HEK293 (cell line): ENCODE results near the gene GXYLT1.
A peak's percentile ranks its signal among the peaks of the same experiment; 100 is the strongest.

Source experiments
- CTCF ChIA-PET: fragments of 350-600 bp; formaldehyde crosslinking; extraction: SDS; loops from one replicate; lab custom pipeline; 2021; ENCODE audit warnings: antibody characterized with exemption; lab: Yijun Ruan, JAX
- POLR2A ChIA-PET: fragments of 300-600 bp; formaldehyde crosslinking; extraction: SDS; loops from one replicate; lab custom pipeline; 2020; ENCODE audit warnings: antibody characterized with exemption, inconsistent platforms; lab: Yijun Ruan, JAX
- H3K27ac ChIP-seq: fragments of 200-500 bp; sonication (Bioruptor generic); 2 replicates; pipeline ENCODE4 v1.5.1; 2014; ENCODE audit warnings: low read depth, low read length, control low read depth, inconsistent platforms; ENCODE audit errors: extremely low read depth
- H3K36me3 ChIP-seq, 2 experiments: fragments of 200-500 bp in 1 of 2; sonication (Bioruptor generic) in 1 of 2; 1 replicate in 1 of 2; 2 replicates in 1 of 2; pipeline ENCODE4 v1.5.1; 2014 to 2017; ENCODE audit warnings: inconsistent platforms in 2 of 2, low read length in 2 of 2; ENCODE audit not compliant: control insufficient read depth in 2 of 2, insufficient read depth in 1 of 2
- H3K4me1 ChIP-seq: fragments of 200-500 bp; sonication (Bioruptor generic); 2 replicates; pipeline ENCODE4 v1.5.1; 2014; ENCODE audit warnings: mild to moderate bottlenecking, low read length, inconsistent platforms; ENCODE audit not compliant: control insufficient read depth, insufficient read depth
- H3K4me3 ChIP-seq: 2 replicates; pipeline ENCODE4 v1.5.1; 2011; ENCODE audit warnings: low read depth, mild to moderate bottlenecking, control low read depth, low read length, moderate library complexity
- H3K9me3 ChIP-seq: fragments of 200-500 bp; sonication (Bioruptor generic); 2 replicates; pipeline ENCODE4 v1.5.1; 2014; ENCODE audit warnings: low read depth, low read length, inconsistent platforms; ENCODE audit not compliant: control insufficient read depth, insufficient read depth
- ATF2 ChIP-seq: fragments of 450-650 bp; formaldehyde crosslinking; IDR thresholded peaks from 2 replicates; pipeline ENCODE4 v1.5.1; 2016; ENCODE audit warnings: missing biosample characterization, missing genetic modification characterization, low read depth
- BCL11A ChIP-seq: fragments of 450-650 bp; formaldehyde crosslinking; IDR thresholded peaks from 2 replicates; pipeline ENCODE4 v1.5.1; 2016; ENCODE audit warnings: low read depth, missing biosample characterization, missing genetic modification characterization
- EGR2 ChIP-seq: fragments of 450-650 bp; formaldehyde crosslinking; IDR thresholded peaks from 2 replicates; pipeline ENCODE4 v1.5.1; 2016; ENCODE audit warnings: low read depth, missing biosample characterization, missing genetic modification characterization
- INSM2 ChIP-seq: fragments of 450-650 bp; formaldehyde crosslinking; IDR thresholded peaks from 2 replicates; pipeline ENCODE4 v1.5.1; 2016; ENCODE audit warnings: missing biosample characterization, missing genetic modification characterization
- PRDM1 ChIP-seq: fragments of 450-650 bp; formaldehyde crosslinking; IDR thresholded peaks from 2 replicates; pipeline ENCODE4; 2016; ENCODE audit warnings: missing biosample characterization, missing genetic modification characterization
- SCRT1 ChIP-seq: fragments of 450-650 bp; formaldehyde crosslinking; IDR thresholded peaks from 2 replicates; pipeline ENCODE4 v1.5.1; 2016; ENCODE audit warnings: missing biosample characterization, missing genetic modification characterization, borderline replicate concordance
- ZEB2 ChIP-seq: fragments of 450-650 bp; formaldehyde crosslinking; IDR thresholded peaks from 2 replicates; pipeline ENCODE4 v1.5.1; 2016; ENCODE audit warnings: missing biosample characterization, missing genetic modification characterization
- ZNF138 ChIP-seq: fragments of 450-650 bp; formaldehyde crosslinking; IDR thresholded peaks from 2 replicates; pipeline ENCODE4 v1.5.1; 2016; ENCODE audit warnings: missing biosample characterization, missing genetic modification characterization, borderline replicate concordance
- ZNF140 ChIP-seq: fragments of 450-650 bp; formaldehyde crosslinking; IDR thresholded peaks from 2 replicates; pipeline ENCODE4 v1.5.1; 2016; ENCODE audit warnings: missing biosample characterization, missing genetic modification characterization
- ZNF223 ChIP-seq: fragments of 450-650 bp; formaldehyde crosslinking; IDR thresholded peaks from 2 replicates; pipeline ENCODE4 v1.5.1; 2016; ENCODE audit warnings: missing biosample characterization, missing genetic modification characterization
- ZNF26 ChIP-seq: fragments of 450-650 bp; formaldehyde crosslinking; IDR thresholded peaks from 2 replicates; pipeline ENCODE4 v1.5.1; 2016; ENCODE audit warnings: missing biosample characterization, missing genetic modification characterization
- ZNF335 ChIP-seq: fragments of 450-650 bp; formaldehyde crosslinking; conservative IDR thresholded peaks from 2 replicates; pipeline ENCODE4 v1.5.1; 2016; ENCODE audit warnings: missing biosample characterization, missing genetic modification characterization
- ZNF394 ChIP-seq: fragments of 450-650 bp; formaldehyde crosslinking; IDR thresholded peaks from 2 replicates; pipeline ENCODE4 v1.5.1; 2016; ENCODE audit warnings: missing biosample characterization, missing genetic modification characterization, mild to moderate bottlenecking, moderate library complexity, borderline replicate concordance
- ZNF416 ChIP-seq: fragments of 450-650 bp; formaldehyde crosslinking; IDR thresholded peaks from 2 replicates; pipeline ENCODE4 v1.5.1; 2016; ENCODE audit warnings: missing biosample characterization, missing genetic modification characterization
- ZNF513 ChIP-seq: fragments of 450-650 bp; IDR thresholded peaks from 2 replicates; pipeline ENCODE4 v1.5.1; 2018; ENCODE audit warnings: missing biosample characterization, missing genetic modification characterization
- ZNF670 ChIP-seq: fragments of 450-650 bp; formaldehyde crosslinking; IDR thresholded peaks from 2 replicates; pipeline ENCODE4 v1.5.1; 2016; ENCODE audit warnings: missing biosample characterization, missing genetic modification characterization, low read depth
- ZNF701 ChIP-seq: fragments of 450-650 bp; formaldehyde crosslinking; IDR thresholded peaks from 2 replicates; pipeline ENCODE4 v1.5.1; 2016; ENCODE audit warnings: missing biosample characterization, missing genetic modification characterization
- ZSCAN4 ChIP-seq: fragments of 450-650 bp; formaldehyde crosslinking; IDR thresholded peaks from 2 replicates; pipeline ENCODE4 v1.5.1; 2017; ENCODE audit warnings: missing biosample characterization, missing genetic modification characterization
- TF ChIP-seq, protein P1 (sequence below): fragments of 450-650 bp; formaldehyde crosslinking; IDR thresholded peaks from 2 replicates; pipeline ENCODE4 v1.5.1; 2017; ENCODE audit warnings: missing biosample characterization, missing genetic modification characterization
- TF ChIP-seq, protein P2 (sequence below): fragments of 450-650 bp; formaldehyde crosslinking; IDR thresholded peaks from 2 replicates; pipeline ENCODE4 v1.5.1; 2016; ENCODE audit warnings: missing biosample characterization, missing genetic modification characterization

GXYLT1 gene

GRCh38 chr12:42144158-42144407 lies 591 bp downstream of the GXYLT1 start:
- Histone ChIP-seq H3K9me3 (no peaks in the 10 kb centered on the region), H3K27ac (peak overlapping the region; percentile 89), H3K36me3 (no peaks in the 10 kb centered on the region)
- TF ChIP-seq ZNF416 (no peak), ZNF223 (no peak), ZNF26 (tag by site-specific recombination) (no peak), ZNF138 (tag by site-specific recombination) (no peak), ZNF335 (tag by site-specific recombination) (0 out of 2 replicates have a peak, but pooled peaks have one; percentile 17), ZNF670 (tag by site-specific recombination) (no peak), ZNF513 (tag by site-specific recombination) (no peak)
- TF ChIP-seq, protein P1, sequence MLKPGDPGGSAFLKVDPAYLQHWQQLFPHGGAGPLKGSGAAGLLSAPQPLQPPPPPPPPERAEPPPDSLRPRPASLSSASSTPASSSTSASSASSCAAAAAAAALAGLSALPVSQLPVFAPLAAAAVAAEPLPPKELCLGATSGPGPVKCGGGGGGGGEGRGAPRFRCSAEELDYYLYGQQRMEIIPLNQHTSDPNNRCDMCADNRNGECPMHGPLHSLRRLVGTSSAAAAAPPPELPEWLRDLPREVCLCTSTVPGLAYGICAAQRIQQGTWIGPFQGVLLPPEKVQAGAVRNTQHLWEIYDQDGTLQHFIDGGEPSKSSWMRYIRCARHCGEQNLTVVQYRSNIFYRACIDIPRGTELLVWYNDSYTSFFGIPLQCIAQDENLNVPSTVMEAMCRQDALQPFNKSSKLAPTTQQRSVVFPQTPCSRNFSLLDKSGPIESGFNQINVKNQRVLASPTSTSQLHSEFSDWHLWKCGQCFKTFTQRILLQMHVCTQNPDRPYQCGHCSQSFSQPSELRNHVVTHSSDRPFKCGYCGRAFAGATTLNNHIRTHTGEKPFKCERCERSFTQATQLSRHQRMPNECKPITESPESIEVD (tag by site-specific recombination) = no peak
- TF ChIP-seq, all 188 proteins: peak for 1
- ChIA-PET CTCF (no interaction called here), POLR2A (interaction anchor here (1.6 kb wide), 1 partner anchor 95 kb away, joined by 9 read pairs; the partner anchor contains the start of gene YAF2)
- Histone ChIP-seq H3K4me3 (peak overlapping the region; percentile 70), H3K4me1 (peaks cover 22% of the 10 kb centered on the region)

GRCh38 chr12:42143452-42144157 lies 1.1 kb downstream of the GXYLT1 start:
- ChIA-PET CTCF (interaction anchor here (1.0 kb wide), 1 partner anchor 179 kb away, joined by 3 read pairs; no protein-coding TSS in a partner anchor), POLR2A (interaction anchor here (1.6 kb wide), 1 partner anchor 95 kb away, joined by 9 read pairs; the partner anchor contains the start of gene YAF2)
- Histone ChIP-seq H3K4me1 (peaks cover 22% of the 10 kb centered on the region), H3K27ac (peak overlapping the region; percentile 89), H3K4me3 (peak overlapping the region; percentile 70), H3K36me3 (no peaks in the 10 kb centered on the region), H3K9me3 (no peaks in the 10 kb centered on the region)
- TF ChIP-seq SCRT1 (tag by site-specific recombination) (no peak), ZEB2 (tag by site-specific recombination) (no peak), ATF2 (tag by site-specific recombination) (peak; percentile 57; the same call in 1 of the 2 replicates), INSM2 (peak; percentile 16; the same call in 1 of the 2 replicates), PRDM1 (tag by site-specific recombination) (0 out of 2 replicates have a peak, but pooled peaks have one; percentile 16), BCL11A (0 out of 2 replicates have a peak, but pooled peaks have one; percentile 39), ZNF701 (tag by site-specific recombination) (no peak), EGR2 (tag by site-specific recombination) (no peak), ZNF223 (no peak), ZNF394 (tag by site-specific recombination) (0 out of 2 replicates have a peak, but pooled peaks have one; percentile 16), ZNF140 (tag by site-specific recombination) (no peak), ZSCAN4 (tag by site-specific recombination) (peak; percentile 88)
- TF ChIP-seq, protein P2, sequence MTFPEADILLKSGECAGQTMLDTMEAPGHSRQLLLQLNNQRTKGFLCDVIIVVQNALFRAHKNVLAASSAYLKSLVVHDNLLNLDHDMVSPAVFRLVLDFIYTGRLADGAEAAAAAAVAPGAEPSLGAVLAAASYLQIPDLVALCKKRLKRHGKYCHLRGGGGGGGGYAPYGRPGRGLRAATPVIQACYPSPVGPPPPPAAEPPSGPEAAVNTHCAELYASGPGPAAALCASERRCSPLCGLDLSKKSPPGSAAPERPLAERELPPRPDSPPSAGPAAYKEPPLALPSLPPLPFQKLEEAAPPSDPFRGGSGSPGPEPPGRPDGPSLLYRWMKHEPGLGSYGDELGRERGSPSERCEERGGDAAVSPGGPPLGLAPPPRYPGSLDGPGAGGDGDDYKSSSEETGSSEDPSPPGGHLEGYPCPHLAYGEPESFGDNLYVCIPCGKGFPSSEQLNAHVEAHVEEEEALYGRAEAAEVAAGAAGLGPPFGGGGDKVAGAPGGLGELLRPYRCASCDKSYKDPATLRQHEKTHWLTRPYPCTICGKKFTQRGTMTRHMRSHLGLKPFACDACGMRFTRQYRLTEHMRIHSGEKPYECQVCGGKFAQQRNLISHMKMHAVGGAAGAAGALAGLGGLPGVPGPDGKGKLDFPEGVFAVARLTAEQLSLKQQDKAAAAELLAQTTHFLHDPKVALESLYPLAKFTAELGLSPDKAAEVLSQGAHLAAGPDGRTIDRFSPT = no peak
